GM19239 (cell line): ENCODE measurements around the gene PGM2L1.
"Not testable (repeated sequence)": the region's sequence is repeated elsewhere in the genome, so short reads cannot be mapped to it uniquely, and the experiment has no call there.

Source experiments
- DNase-seq: peaks from one replicate; pipeline ENCODE4 v3.0.0; 2011; ENCODE audit warnings: low spot score; ENCODE audit not compliant: insufficient read length
- FAIRE-seq: peaks from 2 replicates; lab custom pipeline; 2011; peaks lifted over from hg19 to GRCh38; lab: Jason Lieb, UNC

The PGM2L1 gene

DNA sequence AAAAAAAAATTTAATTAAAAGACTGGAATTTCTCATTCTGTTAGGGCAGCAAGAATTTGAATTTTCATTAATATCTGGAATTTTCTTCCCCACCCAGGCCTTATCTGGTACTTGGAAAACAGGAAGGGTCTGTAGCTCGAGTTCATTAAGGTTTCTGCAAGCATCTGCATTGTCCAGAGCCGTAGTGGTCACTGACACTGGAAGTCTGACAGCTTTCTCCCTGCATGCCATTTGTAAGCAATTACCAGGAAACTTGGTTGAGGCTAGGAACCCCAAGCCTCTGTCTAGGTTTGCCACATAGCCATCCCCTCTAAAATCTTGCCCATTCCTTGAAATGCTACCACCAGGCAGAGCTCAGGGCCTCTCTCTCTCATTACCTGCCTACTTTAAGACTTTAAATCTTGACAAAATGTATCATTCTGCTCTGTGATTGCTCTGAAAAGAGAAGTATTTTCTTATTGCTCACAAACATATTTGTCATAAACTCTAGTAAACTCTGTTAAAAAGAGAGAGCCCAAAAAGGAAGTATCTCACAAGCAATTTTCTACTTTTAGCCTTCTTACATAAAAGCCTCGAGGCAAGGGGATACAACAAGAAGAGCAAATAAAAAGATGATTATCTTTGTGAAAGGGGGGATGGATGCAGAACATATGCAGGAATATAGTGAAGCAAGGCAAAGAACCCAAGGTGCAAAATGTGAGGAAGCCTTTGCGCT, 5.5 kb upstream of the PGM2L1 start:
- no peak for FAIRE-seq
- DNase-seq: no peak

- DNase-seq (no peak), FAIRE-seq (no peak)
Measured at GRCh38 chr11:74400606-74401005, 2.4 kb upstream of the PGM2L1 start.

GRCh38 chr11:74397501-74398243, 561 bp downstream of the PGM2L1 start:
- peak; percentile 21 for FAIRE-seq

GRCh38 chr11:74392256-74392655, 6.0 kb downstream of the PGM2L1 start:
- FAIRE-seq (no peak), DNase-seq (no peak)

More at GRCh38 chr11:74397501-74398243, 561 bp downstream of the PGM2L1 start:
- no peak for DNase-seq

DNA sequence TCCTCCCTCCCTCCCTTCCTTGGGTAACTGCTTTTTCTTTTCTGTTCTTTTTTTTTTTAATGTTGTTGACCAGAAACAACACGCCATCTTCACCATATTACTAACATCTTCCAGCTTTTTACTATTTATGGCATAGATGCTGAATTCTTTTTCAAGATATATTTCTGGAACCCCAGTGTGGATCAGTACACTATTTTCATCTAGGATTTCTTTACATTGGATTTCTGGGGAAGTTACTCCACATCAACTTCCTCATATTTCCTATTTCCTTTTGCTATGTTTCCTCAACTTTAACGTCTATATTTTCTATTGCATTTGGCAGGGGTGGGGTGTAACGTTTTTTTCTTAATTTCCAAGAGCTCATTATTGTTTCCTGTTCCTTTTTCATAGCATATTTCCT, 7.0 kb downstream of the PGM2L1 start:
- no peak for FAIRE-seq
- no peak for DNase-seq

GRCh38 chr11:74390697-74391096, 7.5 kb downstream of the PGM2L1 start:
- no peak for FAIRE-seq

GRCh38 chr11:74388678-74389327, 9.4 kb downstream of the PGM2L1 start:
- FAIRE-seq (peak; percentile 78), DNase-seq (peak; percentile 9)

More at GRCh38 chr11:74390697-74391096, 7.5 kb downstream of the PGM2L1 start:
- no peak for DNase-seq

DNA sequence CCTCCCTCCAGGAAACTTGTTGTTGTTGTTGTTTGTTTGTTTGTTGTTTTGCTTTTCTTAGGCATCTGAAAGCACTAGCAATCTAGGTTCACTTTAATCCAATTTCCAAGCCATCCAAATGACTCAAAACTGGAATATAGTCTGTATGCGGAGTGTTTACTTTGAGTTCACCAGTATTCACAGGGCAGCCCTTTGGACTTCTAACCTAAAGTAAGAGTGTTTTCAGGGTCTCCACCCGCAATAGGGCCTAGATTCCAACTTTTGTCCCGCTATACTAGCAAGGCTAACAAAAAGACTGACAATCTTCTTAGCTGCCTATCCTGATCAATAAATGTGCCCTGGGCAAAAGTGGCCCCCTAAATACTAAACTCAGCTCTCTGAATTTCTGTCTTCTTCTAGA, 13.6 kb downstream of the PGM2L1 start:
- DNase-seq (no peak), FAIRE-seq (no peak)

GRCh38 chr11:74380746-74381439, 17.3 kb downstream of the PGM2L1 start:
- FAIRE-seq (no peak), DNase-seq (no peak)

- no peak for DNase-seq
- FAIRE-seq: no peak
Measured at GRCh38 chr11:74377689-74378088, 20.5 kb downstream of the PGM2L1 start.

GRCh38 chr11:74373382-74373781, 24.9 kb downstream of the PGM2L1 start:
- no peak for FAIRE-seq
- DNase-seq: no peak

- DNase-seq (no peak), FAIRE-seq (no peak)
Measured at GRCh38 chr11:74371269-74372052, 26.8 kb downstream of the PGM2L1 start.

DNA sequence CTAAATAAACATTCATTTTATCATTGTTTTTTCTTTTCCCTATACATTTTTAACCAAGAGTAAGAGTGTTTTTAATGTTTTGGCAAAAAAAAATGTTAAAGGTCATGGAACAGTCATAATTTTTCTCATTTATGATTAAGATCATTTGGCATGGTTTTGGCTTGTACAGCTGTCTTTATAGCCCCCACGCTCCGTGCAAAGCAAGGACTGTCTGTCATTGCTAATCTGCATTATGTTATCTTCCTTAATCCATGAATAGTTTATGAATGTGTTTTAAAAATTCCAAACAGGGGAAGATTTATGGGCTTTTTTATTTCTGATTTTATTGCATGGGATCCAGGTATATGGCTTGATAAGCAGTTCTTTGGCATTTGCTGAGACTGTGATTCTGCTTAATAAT, 28.1 kb downstream of the PGM2L1 start:
- no peak for FAIRE-seq
- no peak for DNase-seq

GRCh38 chr11:74367881-74368280, 30.4 kb downstream of the PGM2L1 start:
- FAIRE-seq (no peak), DNase-seq (no peak)

GRCh38 chr11:74366576-74366975, 31.7 kb downstream of the PGM2L1 start:
- FAIRE-seq: no peak
- DNase-seq: no peak

GRCh38 chr11:74365805-74366204, 32.4 kb downstream of the PGM2L1 start:
- FAIRE-seq: not testable (repeated sequence)

GRCh38 chr11:74357449-74357848, 40.8 kb downstream of the PGM2L1 start:
- DNase-seq (no peak), FAIRE-seq (no peak)

More at GRCh38 chr11:74365805-74366204, 32.4 kb downstream of the PGM2L1 start:
- DNase-seq: not testable (repeated sequence)

DNA sequence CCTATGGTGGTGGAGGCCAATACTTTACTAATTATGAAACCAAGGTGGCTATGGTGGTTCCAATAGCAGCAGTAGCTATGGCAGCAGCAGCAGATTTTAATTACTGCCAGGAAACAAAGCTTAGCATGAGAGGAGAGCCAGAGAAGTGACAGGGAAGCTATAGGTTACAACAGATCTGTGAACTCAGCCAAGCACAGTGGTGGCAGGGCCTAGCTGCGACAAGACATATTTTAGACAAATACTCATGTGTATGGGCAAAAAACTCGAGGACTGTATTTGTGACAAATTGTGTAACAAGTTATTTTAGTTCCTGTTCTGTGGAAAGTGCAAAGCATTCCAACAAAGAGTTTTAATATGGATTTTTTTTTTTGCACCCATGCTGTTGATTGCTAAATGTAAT, 42.6 kb downstream of the PGM2L1 start:
- DNase-seq: no peak
- FAIRE-seq: no peak

DNA sequence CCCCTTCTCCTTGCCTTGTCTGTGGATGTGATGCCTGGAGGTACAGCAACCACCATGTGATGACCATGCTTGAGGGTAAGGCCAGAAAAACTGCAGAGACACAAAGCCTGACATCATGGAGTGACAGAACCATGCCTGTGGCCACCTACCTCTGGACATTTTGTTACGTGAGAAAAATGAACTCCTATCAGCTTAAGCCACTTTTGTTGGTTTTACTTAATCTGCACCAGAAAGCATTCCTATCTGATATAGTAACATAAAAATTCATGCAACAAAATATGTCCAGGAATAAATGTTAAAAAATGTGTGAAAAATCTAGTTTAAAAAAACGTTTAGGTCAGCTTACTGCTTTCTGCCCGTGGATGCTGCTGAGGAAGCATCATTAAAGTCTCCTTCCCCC, 44.2 kb downstream of the PGM2L1 start:
- FAIRE-seq (no peak), DNase-seq (no peak)

- no peak for FAIRE-seq
- DNase-seq: no peak
Measured at GRCh38 chr11:74347381-74347780, 50.9 kb downstream of the PGM2L1 start.
